ENCODE data around the gene SBF1.

DNA sequence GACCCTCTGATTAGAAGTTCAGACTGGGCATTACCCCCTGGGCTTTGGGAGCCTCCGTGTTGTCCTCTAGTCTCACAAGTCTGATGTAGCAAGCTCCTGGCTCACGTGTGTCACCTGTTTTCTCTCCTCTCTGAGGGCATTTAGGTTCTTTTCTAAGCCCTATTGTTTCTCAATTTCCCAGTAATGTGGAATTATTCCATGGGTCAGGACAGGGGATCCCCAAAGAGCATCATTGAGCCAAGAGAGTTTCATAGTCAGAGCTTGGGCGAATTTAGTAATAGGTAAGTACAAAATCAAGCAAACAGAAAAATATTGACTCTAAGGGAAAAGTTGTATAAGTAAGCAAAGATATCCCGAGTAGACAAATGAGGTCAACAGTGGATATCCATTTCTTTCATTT, 74.4 kb downstream of the SBF1 start:
- TF ChIP-seq, protein P1, sequence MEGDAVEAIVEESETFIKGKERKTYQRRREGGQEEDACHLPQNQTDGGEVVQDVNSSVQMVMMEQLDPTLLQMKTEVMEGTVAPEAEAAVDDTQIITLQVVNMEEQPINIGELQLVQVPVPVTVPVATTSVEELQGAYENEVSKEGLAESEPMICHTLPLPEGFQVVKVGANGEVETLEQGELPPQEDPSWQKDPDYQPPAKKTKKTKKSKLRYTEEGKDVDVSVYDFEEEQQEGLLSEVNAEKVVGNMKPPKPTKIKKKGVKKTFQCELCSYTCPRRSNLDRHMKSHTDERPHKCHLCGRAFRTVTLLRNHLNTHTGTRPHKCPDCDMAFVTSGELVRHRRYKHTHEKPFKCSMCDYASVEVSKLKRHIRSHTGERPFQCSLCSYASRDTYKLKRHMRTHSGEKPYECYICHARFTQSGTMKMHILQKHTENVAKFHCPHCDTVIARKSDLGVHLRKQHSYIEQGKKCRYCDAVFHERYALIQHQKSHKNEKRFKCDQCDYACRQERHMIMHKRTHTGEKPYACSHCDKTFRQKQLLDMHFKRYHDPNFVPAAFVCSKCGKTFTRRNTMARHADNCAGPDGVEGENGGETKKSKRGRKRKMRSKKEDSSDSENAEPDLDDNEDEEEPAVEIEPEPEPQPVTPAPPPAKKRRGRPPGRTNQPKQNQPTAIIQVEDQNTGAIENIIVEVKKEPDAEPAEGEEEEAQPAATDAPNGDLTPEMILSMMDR (IDR thresholded peaks at IDR 0.05), result no peak
- TF ChIP-seq POLR2AphosphoS5 (IDR thresholded peaks at IDR 0.05; ENCODE audit: low read depth, low read length) (no peak), RCOR1 (IDR thresholded peaks at IDR 0.05; ENCODE audit: low read length) (no peak), GABPA (IDR thresholded peaks at IDR 0.05; ENCODE audit: low read depth) (no peak), ELF1 (IDR thresholded peaks at IDR 0.05) (no peak), RAD21 (IDR thresholded peaks at IDR 0.05; ENCODE audit: low read length) (no peak), EZH2phosphoT487 (IDR thresholded peaks at IDR 0.05; ENCODE audit: borderline replicate concordance, low read depth) (no peak)
- TF ChIP-seq, protein P2, sequence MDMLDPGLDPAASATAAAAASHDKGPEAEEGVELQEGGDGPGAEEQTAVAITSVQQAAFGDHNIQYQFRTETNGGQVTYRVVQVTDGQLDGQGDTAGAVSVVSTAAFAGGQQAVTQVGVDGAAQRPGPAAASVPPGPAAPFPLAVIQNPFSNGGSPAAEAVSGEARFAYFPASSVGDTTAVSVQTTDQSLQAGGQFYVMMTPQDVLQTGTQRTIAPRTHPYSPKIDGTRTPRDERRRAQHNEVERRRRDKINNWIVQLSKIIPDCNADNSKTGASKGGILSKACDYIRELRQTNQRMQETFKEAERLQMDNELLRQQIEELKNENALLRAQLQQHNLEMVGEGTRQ (IDR thresholded peaks at IDR 0.05; ENCODE audit: borderline replicate concordance, low read depth, low read length), result no peak
- TF ChIP-seq, protein P3, sequence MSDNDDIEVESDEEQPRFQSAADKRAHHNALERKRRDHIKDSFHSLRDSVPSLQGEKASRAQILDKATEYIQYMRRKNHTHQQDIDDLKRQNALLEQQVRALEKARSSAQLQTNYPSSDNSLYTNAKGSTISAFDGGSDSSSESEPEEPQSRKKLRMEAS (IDR thresholded peaks at IDR 0.05; ENCODE audit: low read depth), result no peak
- TF ChIP-seq, protein P4, sequence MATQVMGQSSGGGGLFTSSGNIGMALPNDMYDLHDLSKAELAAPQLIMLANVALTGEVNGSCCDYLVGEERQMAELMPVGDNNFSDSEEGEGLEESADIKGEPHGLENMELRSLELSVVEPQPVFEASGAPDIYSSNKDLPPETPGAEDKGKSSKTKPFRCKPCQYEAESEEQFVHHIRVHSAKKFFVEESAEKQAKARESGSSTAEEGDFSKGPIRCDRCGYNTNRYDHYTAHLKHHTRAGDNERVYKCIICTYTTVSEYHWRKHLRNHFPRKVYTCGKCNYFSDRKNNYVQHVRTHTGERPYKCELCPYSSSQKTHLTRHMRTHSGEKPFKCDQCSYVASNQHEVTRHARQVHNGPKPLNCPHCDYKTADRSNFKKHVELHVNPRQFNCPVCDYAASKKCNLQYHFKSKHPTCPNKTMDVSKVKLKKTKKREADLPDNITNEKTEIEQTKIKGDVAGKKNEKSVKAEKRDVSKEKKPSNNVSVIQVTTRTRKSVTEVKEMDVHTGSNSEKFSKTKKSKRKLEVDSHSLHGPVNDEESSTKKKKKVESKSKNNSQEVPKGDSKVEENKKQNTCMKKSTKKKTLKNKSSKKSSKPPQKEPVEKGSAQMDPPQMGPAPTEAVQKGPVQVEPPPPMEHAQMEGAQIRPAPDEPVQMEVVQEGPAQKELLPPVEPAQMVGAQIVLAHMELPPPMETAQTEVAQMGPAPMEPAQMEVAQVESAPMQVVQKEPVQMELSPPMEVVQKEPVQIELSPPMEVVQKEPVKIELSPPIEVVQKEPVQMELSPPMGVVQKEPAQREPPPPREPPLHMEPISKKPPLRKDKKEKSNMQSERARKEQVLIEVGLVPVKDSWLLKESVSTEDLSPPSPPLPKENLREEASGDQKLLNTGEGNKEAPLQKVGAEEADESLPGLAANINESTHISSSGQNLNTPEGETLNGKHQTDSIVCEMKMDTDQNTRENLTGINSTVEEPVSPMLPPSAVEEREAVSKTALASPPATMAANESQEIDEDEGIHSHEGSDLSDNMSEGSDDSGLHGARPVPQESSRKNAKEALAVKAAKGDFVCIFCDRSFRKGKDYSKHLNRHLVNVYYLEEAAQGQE (IDR thresholded peaks at IDR 0.05; ENCODE audit: low read depth, low read length), result no peak

Data from SK-N-SH (cell line).